ENCODE results near the gene COL8A2.
A peak's percentile ranks its signal among the peaks of the same experiment; 100 is the strongest.

Gene COL8A2

DNA sequence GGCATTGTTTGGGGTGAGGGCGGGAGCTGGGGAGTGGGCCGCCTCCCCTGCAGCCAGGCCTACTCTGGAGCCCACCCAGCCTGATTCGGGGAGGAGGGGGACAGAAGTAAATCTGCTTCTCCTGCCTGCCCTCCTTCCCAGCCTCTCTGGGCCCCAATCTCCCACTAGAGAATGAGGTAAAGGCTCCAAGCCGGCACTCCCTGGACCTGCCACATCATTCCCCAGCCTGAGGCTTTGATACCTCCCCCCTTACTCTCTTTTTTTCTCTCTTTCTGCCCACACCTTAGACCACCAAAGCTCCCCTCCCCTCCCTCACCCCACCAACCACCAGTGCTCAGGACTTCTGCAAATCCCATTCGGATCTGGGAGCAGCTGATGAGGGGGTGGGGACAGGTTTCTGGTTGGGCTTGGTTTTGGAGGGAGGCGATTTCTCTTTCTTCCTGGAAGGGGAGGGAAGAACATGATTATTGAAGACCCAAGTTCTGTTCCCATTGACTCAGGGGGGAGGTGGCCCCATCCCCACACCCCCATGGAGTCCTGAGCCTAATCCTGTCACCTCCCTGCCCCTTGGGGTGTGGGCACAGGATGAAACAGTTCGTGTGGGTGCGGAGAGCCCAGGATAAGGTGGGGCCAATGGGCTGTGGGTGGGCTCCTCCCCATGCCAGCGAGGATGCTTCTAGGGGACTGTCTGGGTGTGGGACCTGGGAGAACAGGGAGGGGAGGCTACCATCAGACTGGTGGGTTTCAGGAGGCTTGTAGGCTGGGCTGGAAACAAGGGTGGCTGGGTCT is 32.3 kb upstream of the COL8A2 start:
- no peak for DNase-seq

DNA sequence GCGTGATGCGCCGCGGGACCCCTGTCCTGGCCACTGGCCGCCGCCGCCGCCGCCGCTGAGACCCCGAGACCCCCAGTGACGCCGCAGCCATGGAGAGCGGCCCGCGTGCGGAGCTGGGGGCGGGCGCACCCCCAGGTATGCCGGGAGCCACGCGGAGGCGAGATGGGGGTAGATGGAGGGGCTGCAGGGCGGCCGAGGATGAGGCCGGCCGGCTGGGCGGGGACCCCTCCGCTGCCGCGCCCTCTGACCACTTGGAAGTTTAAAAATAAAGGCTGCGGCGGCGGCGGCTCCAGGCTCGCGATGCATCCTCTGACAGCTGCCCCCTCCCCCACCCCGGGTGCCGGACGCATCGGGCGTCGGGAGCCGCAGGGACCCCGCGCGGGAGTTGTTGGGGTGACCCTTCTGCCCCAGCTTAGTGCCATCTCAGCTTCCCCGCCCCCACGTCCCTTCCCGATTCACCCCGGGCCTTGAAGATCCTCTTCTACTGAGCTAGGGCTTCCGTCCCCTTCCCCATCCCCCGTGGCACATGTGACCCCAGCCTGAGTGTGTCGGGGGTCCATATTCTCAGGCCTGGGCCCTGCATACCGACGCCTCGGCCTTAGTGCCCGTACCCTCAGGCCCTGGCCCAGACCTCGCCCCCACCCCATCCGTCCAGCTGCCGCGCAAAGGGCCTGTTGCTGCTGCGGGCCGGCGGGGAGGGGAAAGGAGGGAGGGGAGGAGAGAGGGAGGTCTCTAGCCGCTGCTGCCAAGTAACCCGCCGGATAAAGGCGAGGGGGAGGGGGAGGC is 31.5 kb upstream of the COL8A2 start:
- DNase-seq: peak; percentile 68 to 85

DNA sequence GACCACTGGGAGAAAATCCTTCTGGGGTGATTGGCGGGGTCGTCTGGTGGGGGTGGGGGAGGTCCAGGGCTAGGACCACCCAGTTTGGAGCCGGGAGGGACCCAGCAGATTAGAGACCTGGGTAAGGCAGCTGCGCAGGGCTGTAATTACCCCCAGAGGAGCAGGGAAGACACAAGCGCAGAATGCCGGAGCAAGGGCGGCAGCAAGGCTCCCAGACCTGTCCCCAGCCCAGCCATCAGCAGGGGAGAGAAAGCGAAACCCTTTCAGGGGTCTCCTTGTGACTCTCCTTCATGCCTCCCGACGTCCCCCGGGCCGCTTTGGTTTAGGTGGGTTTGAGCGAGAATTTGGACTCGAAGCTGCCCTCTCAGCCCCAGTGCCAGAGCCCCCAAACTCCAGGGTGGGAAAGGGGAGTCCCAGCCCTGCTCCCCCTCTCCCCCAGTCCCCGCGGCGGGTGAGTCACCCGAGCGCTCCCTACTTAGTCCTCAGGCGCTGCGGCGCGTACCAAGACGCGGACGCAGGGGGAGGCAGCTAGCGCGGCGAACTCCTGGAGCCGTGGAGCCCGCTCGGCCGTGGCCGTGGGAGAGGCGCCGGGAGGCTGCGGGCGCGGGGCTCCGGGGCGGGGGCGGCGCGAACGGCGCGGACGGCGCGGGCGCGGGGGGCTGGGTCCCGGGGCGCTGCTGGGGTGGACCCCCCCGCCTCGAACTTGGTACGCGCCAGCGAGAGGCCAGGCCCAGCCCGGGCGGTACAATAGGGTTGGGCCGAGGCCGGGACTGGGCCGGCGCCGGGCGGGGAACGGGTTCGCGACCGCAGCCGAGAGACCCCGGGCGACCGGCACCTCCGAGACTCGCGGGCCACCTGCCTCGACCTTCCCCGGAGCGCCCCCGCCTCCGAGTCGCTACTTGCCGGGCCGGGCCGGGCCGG is 30.6 kb upstream of the COL8A2 start, which contains the start of gene MAP7D1:
TSS of gene MAP7D1 (plus strand) at position 753 of the 921 bp plus-strand sequence. CDS start 258 bp downstream, outside the sequence.
- peak; percentile 81 to 88 for DNase-seq

DNA sequence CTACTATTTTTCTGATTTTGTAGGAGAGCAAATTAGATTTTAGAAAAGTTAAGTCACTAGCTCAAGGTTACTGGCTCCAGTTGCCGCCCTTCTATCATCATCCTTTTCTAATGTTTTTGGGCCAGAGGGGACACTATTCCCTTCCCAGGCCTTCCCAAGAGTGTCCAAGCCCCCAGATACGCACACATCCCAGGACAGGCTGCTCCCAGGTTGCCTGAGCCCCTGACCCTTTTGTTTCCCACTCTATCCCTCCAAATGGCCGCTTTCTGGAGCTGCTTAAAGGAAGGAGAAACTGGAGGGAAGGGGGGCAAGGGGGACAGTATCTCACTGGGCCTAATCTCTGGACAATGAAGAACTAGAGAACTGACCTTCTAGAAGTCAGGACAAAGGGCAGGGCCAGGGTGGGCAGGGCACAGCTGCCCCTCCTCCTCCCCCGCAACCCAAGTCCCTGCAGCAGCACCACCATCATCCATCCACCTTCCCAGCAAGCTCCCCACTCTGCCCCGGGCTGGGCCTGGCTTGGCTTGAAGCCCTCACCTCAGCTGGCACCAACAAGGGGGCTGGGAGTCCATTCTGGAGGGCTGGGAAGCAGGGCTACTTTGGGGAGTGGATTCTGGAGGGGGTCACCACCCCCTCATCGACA is 29.9 kb upstream of the COL8A2 start:
- DNase-seq: no peak

DNA sequence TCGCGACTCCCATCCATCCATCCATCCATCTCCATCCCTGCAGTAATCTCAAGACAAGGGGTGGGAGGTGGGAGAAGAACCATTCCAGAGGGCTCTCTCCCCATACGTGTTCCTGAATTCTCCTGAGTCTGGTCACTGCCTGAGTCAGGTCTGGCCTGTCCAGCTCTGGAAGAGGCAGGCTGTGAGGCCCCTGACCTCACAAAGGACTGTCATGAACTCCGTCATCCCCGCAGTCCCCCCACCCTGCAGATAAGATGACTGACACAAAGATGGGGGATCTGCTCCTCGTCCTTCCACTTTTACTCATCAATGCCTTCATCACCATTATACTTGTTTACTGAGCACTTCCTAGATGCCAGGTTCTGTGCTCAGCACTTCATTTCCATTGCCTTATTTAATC is 29.3 kb upstream of the COL8A2 start:
- DNase-seq: no peak

DNA sequence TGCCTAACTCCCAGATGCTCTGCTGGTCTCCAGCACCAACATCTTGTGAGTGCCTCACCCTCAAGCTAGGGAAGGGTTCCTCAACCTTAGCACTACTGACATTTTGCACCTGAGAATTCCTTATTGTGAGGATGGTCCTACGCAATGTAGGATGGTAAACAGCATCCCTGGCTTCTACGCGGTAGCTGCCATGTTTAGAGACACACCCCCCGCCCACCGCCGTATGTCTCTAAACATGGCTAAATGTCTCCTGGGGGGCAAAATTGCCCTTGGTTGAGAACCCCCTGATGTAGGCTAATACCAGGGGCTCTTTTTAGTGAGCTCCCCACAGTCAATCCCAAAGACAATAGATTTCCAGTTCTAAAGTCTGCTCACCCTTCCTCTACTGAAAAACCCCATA is 28.5 kb upstream of the COL8A2 start:
- no peak for DNase-seq

DNA sequence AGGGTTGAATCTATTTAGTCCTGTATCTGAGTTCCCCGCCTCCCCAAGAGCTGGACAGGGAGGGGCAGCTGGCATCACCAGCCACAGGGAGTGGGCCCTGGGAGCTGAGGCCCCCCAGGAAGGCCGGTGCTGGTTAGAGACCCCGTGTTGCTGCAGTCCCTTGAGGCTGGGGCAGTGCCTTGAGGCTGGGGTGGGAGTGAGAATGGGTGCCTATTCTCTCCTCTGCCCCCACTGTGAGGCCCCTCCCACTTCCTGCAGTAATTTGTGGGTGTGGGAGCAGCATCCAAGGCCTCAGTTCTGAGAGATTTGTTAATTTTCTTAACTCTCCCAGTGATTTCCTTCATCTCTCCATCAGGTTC is 26.8 kb upstream of the COL8A2 start:
- peak in 1 of 2 experiments; percentile 41 for DNase-seq

DNA sequence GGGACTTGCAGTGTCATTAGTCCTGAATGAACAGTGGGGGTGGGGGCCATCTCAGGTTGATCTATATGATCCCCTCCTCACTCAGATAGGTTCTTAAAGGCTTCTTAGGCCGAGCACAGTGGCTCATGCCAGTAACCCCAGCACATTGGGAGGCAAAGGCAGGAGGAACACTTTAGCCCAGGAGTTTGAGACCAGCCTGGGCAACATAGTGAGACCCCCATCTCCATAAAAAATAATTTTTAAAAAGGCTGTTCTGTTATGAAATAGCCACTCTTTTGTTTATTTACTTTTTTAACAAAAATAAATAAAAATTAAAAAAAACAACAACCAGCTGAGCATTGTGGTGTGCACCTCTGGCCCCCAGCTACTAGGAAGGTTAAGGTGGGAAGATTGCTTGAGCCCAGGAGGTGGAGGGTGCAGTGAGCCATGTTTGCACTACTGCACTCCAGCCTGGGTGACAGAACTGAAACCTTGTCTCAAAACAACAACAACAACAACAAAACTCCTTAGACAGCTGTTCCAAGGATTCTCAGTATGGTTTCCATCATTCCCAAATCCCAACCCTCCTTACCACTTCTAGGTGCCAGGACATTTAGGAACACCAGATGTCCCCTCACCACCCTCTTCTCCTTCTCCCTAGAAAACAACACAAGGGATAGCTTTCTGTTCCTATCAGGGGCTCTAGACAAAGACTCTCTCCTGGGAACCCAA is 26.3 kb upstream of the COL8A2 start:
- DNase-seq: no peak

DNA sequence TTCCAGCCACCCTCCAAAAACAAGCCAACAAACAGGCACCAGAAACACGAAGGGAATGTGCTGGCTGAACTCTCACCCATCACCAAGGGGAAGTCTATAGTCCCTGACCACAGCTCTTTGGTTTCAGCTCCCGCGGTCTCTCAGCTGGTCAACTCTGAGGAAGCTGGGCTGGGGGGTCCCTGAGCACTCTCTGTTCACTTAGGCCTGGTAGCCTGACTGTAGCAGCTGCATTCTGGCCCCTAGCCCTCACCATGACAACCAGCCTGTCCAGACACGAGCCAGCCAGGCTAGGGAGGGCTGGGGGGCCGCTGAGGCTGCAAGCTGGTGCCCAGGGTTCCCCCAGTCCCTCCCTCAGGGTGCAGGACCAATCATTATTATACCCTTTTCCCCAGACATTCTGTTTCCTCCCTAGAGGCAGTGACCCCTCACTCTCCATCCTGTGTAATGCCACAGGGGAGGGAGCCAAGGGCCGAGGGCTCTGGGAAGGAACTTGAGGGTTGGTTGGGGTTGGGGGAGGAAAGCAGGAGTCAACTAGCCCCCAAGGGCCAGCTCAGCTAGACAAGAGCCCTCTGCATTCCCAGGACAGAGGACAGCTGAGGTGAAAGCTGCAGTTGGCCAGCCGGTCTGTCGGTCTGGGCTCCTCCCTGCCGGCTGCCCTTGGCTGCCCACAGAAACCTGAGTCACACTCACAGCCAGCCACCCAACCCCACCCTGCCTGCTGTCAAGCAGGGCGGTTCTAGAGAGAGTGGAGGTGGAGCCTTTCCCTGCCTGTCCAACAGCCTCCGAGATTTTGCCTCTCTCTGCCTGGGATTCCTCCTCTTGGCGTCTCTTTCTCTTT is 25.5 kb upstream of the COL8A2 start:
- peak; percentile 86 to 93 for DNase-seq

DNA sequence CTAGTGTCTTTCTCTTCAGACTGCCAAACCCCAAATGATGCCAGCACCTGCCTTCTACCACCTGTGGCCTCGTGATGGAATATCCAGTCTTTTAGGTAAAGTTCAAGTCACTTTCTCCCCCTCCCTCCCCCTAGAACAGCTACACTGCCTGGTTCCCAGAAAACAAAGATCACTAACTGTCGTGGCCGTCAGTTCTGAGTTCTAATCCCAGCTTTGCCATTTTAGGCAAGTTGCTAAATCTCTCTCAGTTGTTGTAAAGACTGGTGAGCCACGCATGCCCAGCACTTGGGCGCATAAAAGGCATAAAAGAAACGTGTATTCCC is 24.9 kb upstream of the COL8A2 start:
- no peak for DNase-seq

DNA sequence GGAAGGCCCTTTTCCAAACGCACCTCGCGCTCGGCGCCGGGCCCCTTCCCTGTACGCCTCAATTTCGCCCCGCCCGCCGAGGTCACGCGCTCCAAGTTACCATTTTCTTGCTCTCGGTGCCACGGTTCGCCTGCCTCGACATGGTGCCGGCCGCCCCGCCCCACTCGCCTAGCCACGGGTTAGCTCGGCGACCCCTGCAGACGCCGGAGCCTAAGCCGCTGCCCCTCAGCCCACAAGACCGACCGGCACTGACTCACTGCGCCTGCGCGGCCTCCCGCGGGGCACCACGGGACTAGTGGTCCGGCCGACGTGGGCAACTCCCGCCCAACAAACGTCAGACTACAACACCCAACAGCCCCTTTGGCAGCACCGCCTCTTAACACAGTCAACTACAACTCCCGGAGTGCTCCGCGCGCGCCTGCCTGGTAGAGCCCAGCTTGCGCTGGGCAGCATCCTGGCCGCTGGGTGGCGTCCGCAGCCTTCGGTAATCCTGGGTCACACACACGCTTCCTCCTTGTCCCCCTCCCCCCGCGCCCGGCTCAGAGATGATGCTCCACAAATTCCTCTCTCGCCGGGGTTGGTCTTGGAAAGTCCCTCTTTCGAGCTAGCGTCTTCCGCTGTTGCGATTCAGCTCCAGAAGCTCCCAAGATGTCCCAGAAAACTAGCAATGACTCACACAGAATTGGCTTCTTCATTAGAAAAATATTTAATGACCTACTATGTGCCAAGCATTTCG is 24.4 kb upstream of the COL8A2 start, which contains the start of gene TRAPPC3:
TSS of gene TRAPPC3 (minus strand) at position 250 of the 736 bp plus-strand sequence. CDS start at position 142, 108 bp downstream.
- DNase-seq: peak; percentile 100

DNA sequence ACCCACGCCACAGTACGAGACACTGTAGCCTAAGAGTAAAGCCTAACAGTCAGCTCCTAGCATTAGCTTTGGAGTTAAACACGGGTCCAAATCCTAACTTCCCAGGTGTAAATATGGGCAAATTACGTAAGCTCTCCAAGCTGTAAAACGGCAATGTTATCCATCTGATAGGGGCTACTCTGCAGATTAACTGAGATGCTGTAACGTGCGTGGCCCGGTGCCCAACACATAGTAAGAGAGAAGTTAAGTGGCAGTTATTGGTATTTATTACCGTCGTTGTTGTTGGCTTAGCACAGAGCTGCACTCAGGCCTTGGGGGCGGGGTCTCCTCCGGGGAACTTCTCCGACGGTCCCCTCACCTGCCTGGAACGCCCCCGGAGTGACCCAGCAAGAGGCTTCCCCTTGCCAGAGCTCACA is 23.8 kb upstream of the COL8A2 start:
- DNase-seq: no peak

DNA sequence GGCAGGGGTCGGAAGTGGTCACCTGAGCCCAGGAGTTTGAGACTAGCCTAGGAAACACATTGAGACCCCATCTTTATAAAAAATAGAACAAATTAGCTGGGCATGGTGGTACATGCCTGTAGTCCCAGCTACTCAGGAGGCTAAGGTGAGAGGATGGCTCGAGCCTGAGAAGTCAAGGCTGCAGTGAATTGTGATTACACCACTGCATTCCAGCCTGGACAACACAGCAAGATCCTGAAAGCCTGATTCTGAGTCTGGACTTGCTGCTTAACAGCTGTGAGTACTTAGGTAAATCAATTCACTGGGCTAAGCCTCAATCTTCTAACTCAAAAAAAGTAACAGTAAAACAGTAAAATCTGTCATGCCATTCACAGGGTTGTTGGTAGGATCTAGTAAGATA is 19.4 kb upstream of the COL8A2 start:
- DNase-seq: no peak

DNA sequence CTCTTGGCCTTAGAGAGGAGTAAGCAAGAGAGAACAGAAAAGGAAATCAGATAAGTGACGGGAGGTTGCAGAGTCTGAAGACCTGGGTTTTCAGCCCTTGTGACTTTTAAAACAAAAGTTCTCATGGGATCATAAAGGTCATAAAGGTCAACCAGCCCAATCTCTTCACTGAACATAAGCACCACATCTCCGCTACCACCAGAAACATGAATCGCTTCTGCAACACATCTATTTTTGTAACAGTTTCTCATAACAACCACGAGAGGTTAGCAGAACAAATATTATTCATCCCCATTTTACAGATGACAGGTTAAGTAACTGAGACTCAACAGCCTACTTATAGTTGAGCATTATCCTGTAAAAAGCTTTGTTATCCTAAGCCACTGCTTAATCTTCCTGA is 18.4 kb upstream of the COL8A2 start:
- DNase-seq: no peak

DNA sequence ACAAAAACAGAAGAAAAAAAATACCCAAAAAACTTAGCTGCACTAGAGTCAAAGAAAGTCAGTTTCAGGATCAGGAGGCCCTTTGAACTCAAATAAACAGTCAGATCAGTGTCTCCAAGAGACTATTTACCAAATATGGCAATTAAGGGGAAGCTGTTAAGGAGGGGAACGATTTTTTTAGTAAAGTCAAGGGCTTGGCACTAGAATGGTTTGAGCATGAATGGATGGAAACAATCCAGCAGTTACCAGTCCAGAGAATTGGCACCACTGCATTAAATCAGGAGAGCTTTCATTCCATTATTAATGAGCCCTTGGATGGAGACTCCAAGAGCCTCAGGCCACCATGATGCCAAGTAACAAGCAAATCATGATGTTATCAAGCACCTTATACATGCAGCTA is 17.1 kb upstream of the COL8A2 start:
- no peak for DNase-seq

DNA sequence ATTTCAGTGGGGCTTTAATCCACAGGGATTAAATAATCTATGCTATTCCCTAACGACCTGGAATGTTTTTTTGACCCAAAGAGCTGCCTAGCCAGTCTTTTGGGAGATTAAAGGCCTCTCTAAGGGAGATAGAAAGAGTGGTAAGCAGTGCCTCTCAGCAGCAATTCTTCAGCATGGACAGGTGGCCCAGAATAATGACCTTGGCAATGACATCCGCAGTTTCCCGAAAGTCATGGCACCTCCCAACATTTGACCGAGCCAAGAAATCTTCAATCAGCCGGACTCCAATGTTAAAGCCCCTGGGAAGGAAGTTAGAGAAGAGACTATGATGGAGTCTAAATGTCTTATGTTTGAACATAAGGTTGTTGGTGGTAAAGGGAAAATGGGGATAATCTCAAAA is 14.5 kb upstream of the COL8A2 start:
- no peak for DNase-seq

DNA sequence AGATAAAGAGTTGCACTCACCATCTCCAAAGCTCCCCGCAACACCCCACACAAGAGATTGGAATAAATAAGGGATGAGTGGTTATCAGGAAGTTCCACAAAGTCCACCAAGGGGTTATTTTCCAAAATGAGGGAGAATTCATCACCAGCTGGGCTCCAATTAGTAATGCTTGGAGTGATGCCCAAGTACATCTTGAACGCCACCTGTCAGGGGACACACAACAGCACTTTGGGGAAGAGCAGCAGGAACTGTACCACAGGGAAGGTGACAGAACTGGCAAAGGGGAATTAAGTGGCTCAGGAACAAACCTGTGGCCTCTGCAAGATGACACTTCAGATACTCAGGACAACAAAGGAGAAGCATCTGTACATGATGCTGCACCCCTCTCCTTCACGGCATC is 12.8 kb upstream of the COL8A2 start:
- peak in 1 of 2 experiments; percentile 60 for DNase-seq

DNA sequence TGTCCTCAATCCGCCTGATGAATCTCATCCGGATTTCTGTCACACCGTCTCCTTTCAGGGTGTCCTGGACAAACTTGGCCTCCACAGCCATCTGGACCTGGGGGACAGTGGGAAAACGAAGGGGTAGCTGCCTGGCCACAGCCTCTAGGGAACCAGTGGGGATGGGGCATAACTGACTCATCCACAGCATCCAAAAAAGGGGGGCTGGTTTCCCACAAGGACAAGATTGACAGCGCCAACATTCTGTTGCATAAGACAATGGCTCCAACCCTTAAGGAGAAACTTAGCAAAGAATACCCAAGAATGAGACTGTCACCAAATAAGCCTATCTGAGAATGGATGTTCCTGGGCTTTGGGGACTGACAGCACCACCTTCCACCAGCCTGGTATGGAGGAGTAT is 12.2 kb upstream of the COL8A2 start:
- DNase-seq: no peak

DNA sequence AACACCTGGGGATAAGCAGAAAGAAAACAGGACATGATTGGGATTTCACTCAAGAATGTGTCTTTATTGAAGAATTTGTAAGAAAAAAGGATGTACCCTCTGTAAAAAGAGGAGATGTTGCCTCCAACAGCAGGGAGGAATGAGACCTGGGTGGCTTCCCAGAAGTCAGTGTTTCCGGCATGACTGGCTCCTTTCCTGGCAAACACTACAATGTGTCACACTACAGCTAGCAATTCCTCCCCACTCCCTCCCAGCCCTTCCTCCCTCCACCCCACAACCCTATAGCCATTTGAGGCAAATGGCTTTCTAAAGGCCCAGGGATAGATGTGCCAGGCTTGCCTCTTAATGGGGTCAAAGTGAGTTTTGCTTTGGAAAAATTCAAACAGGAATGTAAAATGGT is 11.5 kb upstream of the COL8A2 start:
- no peak for DNase-seq

DNA sequence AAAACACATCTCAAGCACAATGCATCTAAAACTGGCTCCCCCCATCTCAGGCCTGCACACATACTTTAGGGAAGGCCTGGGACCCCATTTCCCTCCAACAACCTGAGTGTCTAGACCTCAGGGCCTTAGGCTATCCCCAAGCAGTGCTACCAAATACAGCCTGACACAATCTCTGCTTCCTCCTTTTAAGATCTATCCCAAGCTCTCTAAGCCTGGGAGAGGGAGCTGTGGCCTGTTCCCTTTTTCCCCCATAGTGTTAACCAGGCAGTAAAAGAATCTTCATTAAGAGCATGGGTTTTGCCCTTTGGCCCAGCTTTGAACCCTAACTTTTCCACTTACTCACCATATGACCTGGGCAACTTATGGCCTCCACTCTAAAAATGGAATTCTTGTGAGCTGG is 10.8 kb upstream of the COL8A2 start:
- DNase-seq: no peak
